ENCODE results near the gene BBC3. TPM values are rescaled to one million over a fixed set of nuclear protein-coding genes. Genes with fewer than 3 reads are reported as not detected.
A peak's percentile ranks its signal among the peaks of the same experiment; 100 is the strongest.

BBC3 gene
- total RNA-seq, 1 experiment from 2014 or later = 2.7 TPM

DNA sequence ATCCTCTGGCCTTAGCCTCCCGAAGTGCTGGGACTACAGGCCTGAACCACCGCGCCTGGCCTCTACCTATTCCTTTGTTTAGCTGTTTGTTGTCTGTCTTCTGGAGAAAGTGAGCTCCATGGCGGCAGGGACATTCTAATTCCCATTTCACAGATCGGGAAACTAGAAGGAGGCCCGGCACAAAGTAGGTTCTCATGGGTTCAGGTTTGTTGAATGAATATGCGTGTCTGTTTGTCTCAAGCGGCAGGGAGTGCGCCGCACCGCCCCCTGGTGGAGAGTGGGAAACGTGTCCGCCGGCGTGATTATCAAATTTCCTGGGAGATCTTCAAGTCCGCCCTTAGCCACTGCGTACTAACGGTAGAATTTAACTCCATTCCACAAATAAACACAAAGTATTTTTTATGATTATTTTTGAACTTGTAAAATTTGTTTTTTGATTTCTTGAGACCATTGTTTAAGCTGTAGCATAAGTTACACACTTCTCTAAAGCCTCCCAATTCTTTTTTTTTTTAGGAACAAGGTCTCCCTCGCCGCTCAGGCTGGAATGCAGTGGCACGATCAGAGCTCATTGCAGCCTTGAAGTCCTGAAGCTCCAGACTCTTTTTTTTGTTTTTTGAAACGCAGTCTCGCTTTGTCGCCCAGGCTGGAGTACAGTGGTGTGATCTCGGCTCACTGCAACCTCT, 16.4 kb upstream of the BBC3 start:
- TF ChIP-seq EZH2 (IDR thresholded peaks at IDR 0.05; ENCODE audit: borderline replicate concordance, low read depth, low read length, poor library complexity, severe bottlenecking) = no peak
- TF ChIP-seq, protein P1, sequence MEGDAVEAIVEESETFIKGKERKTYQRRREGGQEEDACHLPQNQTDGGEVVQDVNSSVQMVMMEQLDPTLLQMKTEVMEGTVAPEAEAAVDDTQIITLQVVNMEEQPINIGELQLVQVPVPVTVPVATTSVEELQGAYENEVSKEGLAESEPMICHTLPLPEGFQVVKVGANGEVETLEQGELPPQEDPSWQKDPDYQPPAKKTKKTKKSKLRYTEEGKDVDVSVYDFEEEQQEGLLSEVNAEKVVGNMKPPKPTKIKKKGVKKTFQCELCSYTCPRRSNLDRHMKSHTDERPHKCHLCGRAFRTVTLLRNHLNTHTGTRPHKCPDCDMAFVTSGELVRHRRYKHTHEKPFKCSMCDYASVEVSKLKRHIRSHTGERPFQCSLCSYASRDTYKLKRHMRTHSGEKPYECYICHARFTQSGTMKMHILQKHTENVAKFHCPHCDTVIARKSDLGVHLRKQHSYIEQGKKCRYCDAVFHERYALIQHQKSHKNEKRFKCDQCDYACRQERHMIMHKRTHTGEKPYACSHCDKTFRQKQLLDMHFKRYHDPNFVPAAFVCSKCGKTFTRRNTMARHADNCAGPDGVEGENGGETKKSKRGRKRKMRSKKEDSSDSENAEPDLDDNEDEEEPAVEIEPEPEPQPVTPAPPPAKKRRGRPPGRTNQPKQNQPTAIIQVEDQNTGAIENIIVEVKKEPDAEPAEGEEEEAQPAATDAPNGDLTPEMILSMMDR (conservative IDR thresholded peaks at IDR 0.05; ENCODE audit: low read depth, low read length) = peak; percentile 97
- Histone ChIP-seq H3K27ac (ENCODE audit: low read depth, low read length, poor library complexity, severe bottlenecking) (no peak overlapping the region), H3K4me3 (ENCODE audit: low read depth, low read length, poor library complexity, severe bottlenecking) (no peak overlapping the region), H3K27me3 (replicated peaks; ENCODE audit: insufficient read depth, low read depth, low read length, poor library complexity) (no peaks in the 10 kb centered on the region), H3K36me3 (ENCODE audit: insufficient read depth, low read length, poor library complexity, severe bottlenecking) (no peaks in the 10 kb centered on the region), H3K9me3 (ENCODE audit: low read depth, low read length, poor library complexity, severe bottlenecking) (no peaks in the 10 kb centered on the region), H3K4me1 (ENCODE audit: insufficient read depth, low read length, poor library complexity, severe bottlenecking) (peaks cover 15% of the 10 kb centered on the region)
- intact Hi-C loops (cut with micrococcal nuclease; ENCODE audit: unreplicated experiment) = loop anchor here (10.0 kb wide), 2 partner anchors 93 to 393 kb away; partner anchors contain the start of gene AP2S1
- ChIA-PET CTCF (interaction anchor here (1.1 to 1.4 kb wide), 2 partner anchors 9 to 37 kb away, joined by 4 read pairs; partner anchors contain the start of gene CCDC9), POLR2A (ENCODE audit: low non-redundant PET) (interaction anchor here (0.6 kb wide), 1 partner anchor 26 kb away, joined by 20 read pairs; no protein-coding TSS in a partner anchor)
- DNase-seq (ENCODE audit: low spot score) = peak; percentile 83
- BruUV-seq (replicated peaks) = no TSS peak

DNA sequence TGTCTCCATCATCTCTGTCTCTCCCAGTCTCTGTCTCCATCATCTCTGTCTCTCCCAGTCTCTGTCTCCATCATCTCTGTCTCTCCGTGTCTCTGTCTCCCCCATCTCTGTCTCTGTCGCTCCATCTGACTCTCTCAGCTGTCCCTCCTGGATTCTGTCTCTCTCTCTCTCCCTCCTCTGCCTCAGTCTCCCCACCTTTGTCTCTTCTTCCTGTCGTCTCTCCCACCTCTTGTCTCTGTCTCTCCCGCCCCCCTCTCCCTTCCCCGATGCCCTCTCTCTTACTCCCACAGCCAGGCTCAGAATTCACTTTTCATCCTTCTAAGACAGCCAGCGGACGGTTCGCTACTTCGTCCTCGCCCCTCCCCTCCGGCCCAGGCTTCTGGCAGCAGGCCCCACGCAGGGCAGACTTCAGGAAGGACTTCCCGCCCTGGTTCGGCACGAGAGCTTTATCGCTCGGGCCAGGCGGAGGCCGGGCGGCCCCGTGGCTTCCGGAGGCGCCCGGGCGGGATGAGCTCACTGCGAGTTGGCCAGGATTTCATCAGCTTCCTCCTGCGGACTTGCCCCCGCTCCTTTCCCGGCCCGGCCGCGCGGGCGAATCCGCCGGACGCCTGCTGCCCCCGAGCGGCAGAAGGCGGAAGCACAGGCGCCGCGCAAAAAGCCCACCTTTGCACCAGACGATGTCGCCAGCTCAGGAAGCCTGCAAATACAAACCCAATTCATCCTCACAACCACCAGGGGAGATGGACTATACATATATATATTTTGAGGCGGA, 13.0 kb upstream of the BBC3 start:
- ChIA-PET CTCF (interaction anchor here (0.5 to 2.2 kb wide), 17 partner anchors 10 to 231 kb away, joined by 3 to 80 read pairs (median 5); partner anchors contain the start of gene CCDC9), POLR2A (ENCODE audit: low non-redundant PET) (interaction anchor here (0.5 to 1.0 kb wide), 6 partner anchors 13 to 459 kb away, joined by 3 to 9 read pairs (median 3); partner anchors contain the start of gene CCDC9)
- H3K4me3 ChIP-seq (ENCODE audit: low read depth, low read length, poor library complexity, severe bottlenecking) = peak overlapping the region; percentile 50
- intact Hi-C loops (cut with micrococcal nuclease; ENCODE audit: unreplicated experiment) = loop anchor here (1.0 to 10.0 kb wide), 4 partner anchors 34 to 389 kb away; partner anchors contain the start of gene AP2S1
- peaks cover 15% of the 10 kb centered on the region for H3K4me1 ChIP-seq (ENCODE audit: insufficient read depth, low read length, poor library complexity, severe bottlenecking)
- H3K9me3 ChIP-seq (ENCODE audit: low read depth, low read length, poor library complexity, severe bottlenecking) = no peaks in the 10 kb centered on the region
- H3K36me3 ChIP-seq (ENCODE audit: insufficient read depth, low read length, poor library complexity, severe bottlenecking) = no peaks in the 10 kb centered on the region
- H3K27me3 ChIP-seq (replicated peaks; ENCODE audit: insufficient read depth, low read depth, low read length, poor library complexity) = peaks cover 13% of the 10 kb centered on the region
- TF ChIP-seq EZH2 (IDR thresholded peaks at IDR 0.05; ENCODE audit: borderline replicate concordance, low read depth, low read length, poor library complexity, severe bottlenecking) = no peak
- TF ChIP-seq, protein P1 (conservative IDR thresholded peaks at IDR 0.05; ENCODE audit: low read depth, low read length) = peak; percentile 97
- BruUV-seq (replicated peaks) = no TSS peak
- peak overlapping the region; percentile 91 for H3K27ac ChIP-seq (ENCODE audit: low read depth, low read length, poor library complexity, severe bottlenecking)
- DNase-seq (ENCODE audit: low spot score) = peak; percentile 97

DNA sequence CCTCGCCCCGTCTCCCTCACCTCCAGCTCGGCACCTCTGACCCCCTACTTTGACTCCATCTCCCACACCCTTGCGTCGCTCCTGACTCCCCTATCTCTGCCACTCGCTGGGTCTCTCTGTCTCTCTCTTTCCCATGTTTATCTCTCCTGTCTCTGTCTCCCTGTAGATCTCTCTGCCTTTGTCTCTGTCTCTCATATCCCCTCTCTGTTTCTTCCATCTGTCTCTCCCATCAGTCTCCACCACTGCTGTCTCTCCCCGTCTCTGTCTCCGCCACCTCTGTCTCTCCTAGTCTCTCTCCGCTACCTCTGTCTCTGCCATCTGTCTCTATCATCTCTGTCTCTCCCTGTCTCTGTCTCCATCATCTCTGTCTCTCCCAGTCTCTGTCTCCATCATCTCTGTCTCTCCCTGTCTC, 12.4 kb upstream of the BBC3 start:
- Histone ChIP-seq H3K4me3 (ENCODE audit: low read depth, low read length, poor library complexity, severe bottlenecking) (peak overlapping the region; percentile 50), H3K4me1 (ENCODE audit: insufficient read depth, low read length, poor library complexity, severe bottlenecking) (peaks cover 15% of the 10 kb centered on the region), H3K27ac (ENCODE audit: low read depth, low read length, poor library complexity, severe bottlenecking) (peak overlapping the region; percentile 91), H3K27me3 (replicated peaks; ENCODE audit: insufficient read depth, low read depth, low read length, poor library complexity) (peaks cover 13% of the 10 kb centered on the region), H3K36me3 (ENCODE audit: insufficient read depth, low read length, poor library complexity, severe bottlenecking) (no peaks in the 10 kb centered on the region), H3K9me3 (ENCODE audit: low read depth, low read length, poor library complexity, severe bottlenecking) (no peaks in the 10 kb centered on the region)
- DNase-seq (ENCODE audit: low spot score) = no peak
- CTCF ChIA-PET = interaction anchor here (1.0 to 2.2 kb wide), 3 partner anchors 17 to 33 kb away, joined by 4 to 80 read pairs (median 28); no protein-coding TSS in a partner anchor
- TSS peak; percentile 74 for BruUV-seq (replicated peaks)
- intact Hi-C loops (cut with micrococcal nuclease; ENCODE audit: unreplicated experiment) = loop anchor here (5.0 to 10.0 kb wide), 3 partner anchors 89 to 389 kb away; partner anchors contain the start of gene AP2S1
- TF ChIP-seq, protein P1 (conservative IDR thresholded peaks at IDR 0.05; ENCODE audit: low read depth, low read length) = no peak
- TF ChIP-seq EZH2 (IDR thresholded peaks at IDR 0.05; ENCODE audit: borderline replicate concordance, low read depth, low read length, poor library complexity, severe bottlenecking) = no peak
- POLR2A ChIA-PET (ENCODE audit: low non-redundant PET) = interaction anchor here (0.6 to 0.7 kb wide), 3 partner anchors 31 to 185 kb away, joined by 3 to 6 read pairs (median 4); no protein-coding TSS in a partner anchor
